H1 (cell line): ENCODE results near the gene NFKB1. TPM values are rescaled to one million over a fixed set of nuclear protein-coding genes. Genes with fewer than 3 reads are reported as not detected.

Experiments used
- CTCF ChIA-PET: fragments of 300-600 bp; sonication (Branson Sonifier 250); formaldehyde crosslinking; loops from one replicate; lab custom pipeline; 2021; ENCODE audit not compliant: partially characterized antibody; lab: Charles Lee
- POLR2A ChIA-PET: fragments of 300-600 bp; sonication (Branson Sonifier 250); formaldehyde crosslinking; loops from one replicate; lab custom pipeline; 2021; ENCODE audit warnings: inconsistent platforms; ENCODE audit not compliant: partially characterized antibody; lab: Charles Lee
- DNase-seq, 2 experiments: peaks; one replicate each; pipeline versions ENCODE4 v3.0.0 to v3.0.0-alpha.2; 2010 to 2022; ENCODE audit warnings: low spot score in 2 of 2, low read depth in 1 of 2, mixed read lengths in 1 of 2
- FAIRE-seq: peaks from 2 replicates; lab custom pipeline; 2011; peaks lifted over from hg19 to GRCh38; lab: Jason Lieb, UNC
- H2AFZ ChIP-seq: 2 replicates; pipeline ENCODE4 v1.8.1; 2012; ENCODE audit warnings: low read length, inconsistent platforms
- H2AK5ac ChIP-seq: 2 replicates; pipeline ENCODE4 v1.6.1; 2013; ENCODE audit warnings: low read depth, low read length
- H2BK120ac ChIP-seq: replicated peaks from 2 replicates; pipeline ENCODE3; 2013; ENCODE audit warnings: low read depth, low read length, inconsistent platforms
- H2BK12ac ChIP-seq: 2 replicates; pipeline ENCODE4 v1.6.1; 2013; ENCODE audit warnings: low read depth, low read length
- H2BK15ac ChIP-seq: 2 replicates; pipeline ENCODE4 v1.6.1; 2013; ENCODE audit warnings: low read length
- H2BK20ac ChIP-seq: 2 replicates; pipeline ENCODE4 v1.6.1; 2013; ENCODE audit warnings: low read length
- H2BK5ac ChIP-seq: 2 replicates; pipeline ENCODE4 v1.6.1; 2013; ENCODE audit warnings: low read depth, low read length
- H3K14ac ChIP-seq: 2 replicates; pipeline ENCODE4 v1.6.1; 2013; ENCODE audit warnings: inconsistent platforms; ENCODE audit not compliant: insufficient read length
- H3K18ac ChIP-seq: 2 replicates; pipeline ENCODE4 v1.6.1; 2013; ENCODE audit warnings: low read length; ENCODE audit errors: extremely low read depth
- H3K23ac ChIP-seq: 2 replicates; pipeline ENCODE4 v1.6.1; 2013; ENCODE audit warnings: inconsistent platforms; ENCODE audit not compliant: insufficient read length
- H3K23me2 ChIP-seq: 2 replicates; pipeline ENCODE4 v1.6.1; 2013; ENCODE audit warnings: low read depth, low read length
- H3K27ac ChIP-seq: 2 replicates; pipeline ENCODE4 v1.6.1; 2011; ENCODE audit warnings: low read depth, low read length, inconsistent platforms
- H3K27me3 ChIP-seq, 4 experiments: replicated peaks in 1 of 4; 1 replicate in 1 of 4; 2 replicates in 3 of 4; pipeline versions ENCODE4 v1.6.1 to v1.8.1; 2011 to 2013; ENCODE audit warnings: low read length in 3 of 4, mild to moderate bottlenecking in 3 of 4, inconsistent platforms in 2 of 4, mixed read lengths in 2 of 4, moderate library complexity in 1 of 4; ENCODE audit not compliant: control insufficient read depth in 3 of 4, insufficient read depth in 3 of 4; ENCODE audit errors: extremely low read depth in 1 of 4
- H3K36me3 ChIP-seq, 4 experiments: 2 replicates each; pipeline versions ENCODE4 v1.6.1 to v1.8.1; 2011 to 2013; ENCODE audit warnings: mild to moderate bottlenecking in 4 of 4, low read length in 3 of 4, moderate library complexity in 2 of 4, control low read depth in 1 of 4, inconsistent platforms in 1 of 4; ENCODE audit not compliant: insufficient read depth in 4 of 4, control insufficient read depth in 2 of 4
- H3K4ac ChIP-seq: replicated peaks from 2 replicates; pipeline ENCODE3; 2013; ENCODE audit warnings: low read length, low read depth, mixed read lengths, inconsistent platforms; ENCODE audit not compliant: insufficient read length
- H3K4me1 ChIP-seq, 4 experiments: replicated peaks in 1 of 4; 1 replicate in 1 of 4; 2 replicates in 3 of 4; pipeline versions ENCODE4 v1.6.1 to v1.8.1; 2011 to 2013; ENCODE audit warnings: low read length in 3 of 4, inconsistent platforms in 2 of 4, mixed read lengths in 1 of 4; ENCODE audit not compliant: insufficient read depth in 4 of 4, control insufficient read depth in 3 of 4
- H3K4me2 ChIP-seq, 2 experiments: 2 replicates each; pipeline versions ENCODE4 v1.6.1 to v1.8.1; 2011 to 2013; ENCODE audit warnings: low read depth in 2 of 2, low read length in 2 of 2, control low read depth in 1 of 2, inconsistent platforms in 1 of 2, mild to moderate bottlenecking in 1 of 2; ENCODE audit not compliant: insufficient read depth in 1 of 2
- H3K4me3 ChIP-seq, 4 experiments: fragments of 200-600, 300-600 bp in 1 of 4; sonication (generic), shearing (Covaris generic), sonication (Bioruptor Twin) in 1 of 4; 2 replicates each; pipeline versions ENCODE4 v1.5.1 to v1.8.1; 2011 to 2016; ENCODE audit warnings: low read length in 4 of 4, low read depth in 3 of 4, control low read depth in 2 of 4, inconsistent platforms in 2 of 4, mild to moderate bottlenecking in 2 of 4, mixed read lengths in 1 of 4, moderate library complexity in 1 of 4; ENCODE audit not compliant: insufficient read depth in 2 of 4; ENCODE audit errors: extremely low read depth in 1 of 4
- H3K56ac ChIP-seq: replicated peaks from 2 replicates; pipeline ENCODE3; 2013; ENCODE audit warnings: low read depth, mild to moderate bottlenecking, mixed read lengths, low read length, inconsistent platforms; ENCODE audit not compliant: insufficient read length
- H3K79me1 ChIP-seq: 2 replicates; pipeline ENCODE4 v1.6.1; 2013; ENCODE audit warnings: low read depth, low read length, control low read depth
- H3K79me2 ChIP-seq, 2 experiments: 2 replicates each; pipeline versions ENCODE4 v1.6.1 to v1.8.1; 2012 to 2013; ENCODE audit warnings: low read length in 2 of 2, mild to moderate bottlenecking in 2 of 2, inconsistent platforms in 1 of 2; ENCODE audit not compliant: insufficient read depth in 2 of 2, control insufficient read depth in 1 of 2
- H3K9ac ChIP-seq, 4 experiments: replicated peaks in 1 of 4; 1 replicate in 1 of 4; 2 replicates in 3 of 4; pipeline versions ENCODE4 v1.6.1 to v1.8.1; 2011 to 2013; ENCODE audit warnings: low read depth in 3 of 4, low read length in 3 of 4, control low read depth in 2 of 4, mild to moderate bottlenecking in 2 of 4, moderate library complexity in 2 of 4, inconsistent platforms in 1 of 4; ENCODE audit errors: extremely low read depth in 1 of 4
- H3K9me3 ChIP-seq, 2 experiments: 2 replicates each; pipeline versions ENCODE4 v1.6.1 to v1.8.1; 2012 to 2013; ENCODE audit warnings: mild to moderate bottlenecking in 2 of 2, moderate library complexity in 2 of 2, control low read depth in 1 of 2, inconsistent platforms in 1 of 2, low read depth in 1 of 2, low read length in 1 of 2, mixed read lengths in 1 of 2; ENCODE audit not compliant: insufficient read depth in 2 of 2
- H4K20me1 ChIP-seq, 2 experiments: replicated peaks in 1 of 2; 2 replicates each; pipeline versions ENCODE3 to v1.8.1; 2011 to 2013; ENCODE audit warnings: inconsistent platforms in 2 of 2, low read length in 2 of 2, mild to moderate bottlenecking in 1 of 2; ENCODE audit not compliant: insufficient read depth in 2 of 2, control insufficient read depth in 1 of 2
- H4K5ac ChIP-seq: 2 replicates; pipeline ENCODE4 v1.6.1; 2013; ENCODE audit warnings: low read length, low read depth, mixed read lengths, inconsistent platforms; ENCODE audit not compliant: insufficient read length
- H4K8ac ChIP-seq: 2 replicates; pipeline ENCODE4 v1.8.0; 2013; ENCODE audit warnings: mild to moderate bottlenecking, moderate library complexity, low read length, inconsistent platforms; ENCODE audit not compliant: insufficient read depth; ENCODE audit errors: extremely low read depth
- H4K91ac ChIP-seq: replicated peaks from 2 replicates; pipeline ENCODE3; 2013; ENCODE audit warnings: low read length, mixed read lengths, inconsistent platforms; ENCODE audit not compliant: insufficient read length
- BACH1 ChIP-seq: IDR thresholded peaks from 2 replicates; pipeline ENCODE4 v1.6.1; 2012; ENCODE audit warnings: low read length, improper control_type of control experiment
- CBX8 ChIP-seq: fragments of 300-800, 300-1000 bp; sonication (generic); IDR thresholded peaks from 2 replicates; pipeline ENCODE4 v1.7.1; 2016; ENCODE audit warnings: low read depth, low read length, borderline replicate concordance
- CHD2 ChIP-seq: IDR thresholded peaks from 2 replicates; pipeline ENCODE4 v1.6.1; 2012; ENCODE audit warnings: low read length, improper control_type of control experiment
- CTBP2 ChIP-seq: IDR thresholded peaks from 2 replicates; pipeline ENCODE4 v1.7.0; 2011; ENCODE audit warnings: borderline replicate concordance, mild to moderate bottlenecking, moderate library complexity, mixed read lengths, low read length; ENCODE audit not compliant: insufficient read depth, insufficient read length
- FOSL1 ChIP-seq: IDR thresholded peaks from 2 replicates; pipeline ENCODE4 v1.6.1; 2011; ENCODE audit warnings: mild to moderate bottlenecking, low read depth, low read length, moderate library complexity; ENCODE audit not compliant: insufficient read depth
- KDM1A ChIP-seq: fragments of 200-600, 300-600 bp; sonication (generic); IDR thresholded peaks from 2 replicates; pipeline ENCODE4 v1.7.1; 2016; ENCODE audit warnings: mild to moderate bottlenecking, low read length, borderline replicate concordance
- PHF8 ChIP-seq: fragments of 200-600 bp; sonication (generic); conservative IDR thresholded peaks from 2 replicates; pipeline ENCODE4 v1.7.1; 2012; ENCODE audit warnings: low read depth, mild to moderate bottlenecking, inconsistent platforms, low read length, moderate library complexity
- POU5F1 ChIP-seq: IDR thresholded peaks from 2 replicates; pipeline ENCODE4 v1.6.1; 2011; ENCODE audit warnings: low read depth, mild to moderate bottlenecking, low read length, moderate library complexity
- RAD21 ChIP-seq, 2 experiments: IDR thresholded peaks in 1 of 2; conservative IDR thresholded peaks in 1 of 2; 2 replicates each; pipeline ENCODE4 v1.6.1; 2011; ENCODE audit warnings: low read depth in 2 of 2, low read length in 2 of 2, improper control_type of control experiment in 1 of 2, inconsistent platforms in 1 of 2, mild to moderate bottlenecking in 1 of 2, moderate library complexity in 1 of 2
- SIN3A ChIP-seq, 2 experiments: IDR thresholded peaks in 1 of 2; conservative IDR thresholded peaks in 1 of 2; 2 replicates each; pipeline ENCODE4 v1.6.1; 2011 to 2012; ENCODE audit warnings: low read length in 2 of 2, improper control_type of control experiment in 1 of 2, low read depth in 1 of 2, mild to moderate bottlenecking in 1 of 2
- SIX5 ChIP-seq: IDR thresholded peaks from 2 replicates; pipeline ENCODE4 v1.6.1; 2011; ENCODE audit warnings: mild to moderate bottlenecking, low read depth, low read length
- TCF12 ChIP-seq: IDR thresholded peaks from 2 replicates; pipeline ENCODE4 v1.6.1; 2011; ENCODE audit warnings: low read depth, mild to moderate bottlenecking, low read length
- WGBS, 2 experiments: shearing (Covaris generic) in 1 of 2; methylation state at CpG; one replicate each; pipeline versions ENCODE4 v1.1.6 to v1.1.7; 2013 to 2015; ENCODE audit warnings: low lambda C conversion rate in 2 of 2, mixed read lengths in 2 of 2, inconsistent platforms in 1 of 2, low coverage in 1 of 2, missing lambda C conversion rate in 1 of 2; ENCODE audit not compliant: insufficient replicate concordance in 2 of 2, insufficient coverage in 1 of 2, insufficient read length in 1 of 2; ENCODE audit errors: extremely low coverage in 1 of 2, missing lambda C conversion rate in 1 of 2; 5-methylcytosine and 5-hydroxymethylcytosine counted together
- polyA plus RNA-seq, 7 experiments: library from polyadenylated mRNA; depleted of rRNA in 3 of 7; stranded (reverse) in 5 of 7; unstranded in 2 of 7; fragments of >200 nt in 5 of 7; fragments of 200-250 nt in 2 of 7; gene quantifications; 1 replicate in 5 of 7; 2 replicates in 1 of 7; 4 replicates in 1 of 7; pipeline versions ENCODE4 v1.2.1 to v1.2.3, GENCODE V29; 2011 to 2013; ENCODE audit warnings: missing spikeins in 2 of 7, mixed read lengths in 2 of 7
- total RNA-seq: library from RNA; stranded (reverse); fragmentation: NEBNext Ultra II Directional; extraction: Animal tissue kit (Norgen Biotek cat#: 25700); gene quantifications from 2 replicates; pipeline ENCODE4 v1.2.1, GENCODE V29; 2021
- TF ChIP-seq, protein P1 (sequence below): IDR thresholded peaks from 2 replicates; pipeline ENCODE4 v1.6.1; 2011; ENCODE audit warnings: low read length, improper control_type of control experiment

The NFKB1 gene
- total and polyA plus RNA-seq, 2 of the 8 experiments (the other 6 are each of a cell fraction or from before 2014, with no cell fraction given): 2.9 to 6.8 TPM

DNA sequence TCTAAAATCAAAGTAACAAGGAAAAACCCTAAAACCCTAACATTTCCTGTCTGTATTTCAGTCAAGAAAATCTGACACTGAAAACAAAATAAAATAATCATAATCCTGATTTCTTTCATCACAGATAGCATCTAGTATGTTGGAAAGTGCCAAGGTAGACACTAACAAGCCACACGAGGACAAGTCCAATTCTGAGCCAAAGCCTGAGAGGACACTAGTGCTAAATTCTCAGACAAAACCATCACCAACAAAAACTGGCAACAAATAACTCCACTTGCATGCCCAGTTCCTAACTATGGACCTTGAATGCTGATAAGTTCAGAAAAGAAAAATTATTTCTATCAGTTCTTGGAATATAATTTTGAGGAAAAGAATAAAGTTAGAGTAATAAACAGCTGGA is 146.0 kb downstream of the NFKB1 start:
- Histone ChIP-seq H2BK120ac (no peak overlapping the region), H4K5ac (no peak overlapping the region), H3K79me1 (no peaks in the 10 kb centered on the region), H4K91ac (no peak overlapping the region), H3K27me3 (no peaks in the 10 kb centered on the region), H2AFZ (no peak overlapping the region), H3K23me2 (no peaks in the 10 kb centered on the region), H2BK15ac (no peak overlapping the region), H3K4ac (no peak overlapping the region), H3K14ac (no peak overlapping the region), H4K20me1 (no peaks in the 10 kb centered on the region), H3K9ac (no peak overlapping the region), H3K4me1 (no peaks in the 10 kb centered on the region), H3K56ac (no peak overlapping the region), H4K8ac (no peak overlapping the region), H3K9me3 (no peaks in the 10 kb centered on the region), H3K4me3 (no peak overlapping the region), H3K36me3 (peaks cover 2 to 13% (median 6%) of the 10 kb centered on the region in 4 experiments; a peak in 5 of 8 replicates), H3K4me2 (no peak overlapping the region), H2BK20ac (no peak overlapping the region), H2BK5ac (no peak overlapping the region), H3K27ac (no peak overlapping the region), H3K23ac (no peak overlapping the region), H3K79me2 (no peaks in the 10 kb centered on the region), H2BK12ac (no peak overlapping the region), H3K18ac (no peak overlapping the region), H2AK5ac (no peak overlapping the region)
- DNase-seq (no peak), FAIRE-seq (no peak)
- 78% methylated on average over 1 of the region's 1 CpG; no CpG with 5 or more reads in 1 of the 2 experiments for WGBS, 2 experiments
- ChIA-PET CTCF (no interaction called here), POLR2A (no interaction called here)
- TF ChIP-seq CHD2 (no peak), RAD21 (IDR thresholded peaks at IDR 0.05 in 1 of 2, conservative IDR thresholded peaks at IDR 0.05 in 1 of 2; ENCODE audit: low read depth in 2 of 2, low read length in 2 of 2) (no peak), BACH1 (no peak), POU5F1 (no peak), CTBP2 (no peak), PHF8 (no peak), FOSL1 (no peak), KDM1A (no peak), TCF12 (no peak), SIN3A (conservative IDR thresholded peaks at IDR 0.05 in 1 of 2, IDR thresholded peaks at IDR 0.05 in 1 of 2; ENCODE audit: low read depth in 1 of 2, low read length in 2 of 2) (no peak), CBX8 (no peak), SIX5 (no peak)
- TF ChIP-seq, protein P1, sequence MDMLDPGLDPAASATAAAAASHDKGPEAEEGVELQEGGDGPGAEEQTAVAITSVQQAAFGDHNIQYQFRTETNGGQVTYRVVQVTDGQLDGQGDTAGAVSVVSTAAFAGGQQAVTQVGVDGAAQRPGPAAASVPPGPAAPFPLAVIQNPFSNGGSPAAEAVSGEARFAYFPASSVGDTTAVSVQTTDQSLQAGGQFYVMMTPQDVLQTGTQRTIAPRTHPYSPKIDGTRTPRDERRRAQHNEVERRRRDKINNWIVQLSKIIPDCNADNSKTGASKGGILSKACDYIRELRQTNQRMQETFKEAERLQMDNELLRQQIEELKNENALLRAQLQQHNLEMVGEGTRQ: no peak
